Mucosa of descending colon (tissue), 3 donors: ENCODE data around the gene PTGIS. TPM values are rescaled to one million over a fixed set of nuclear protein-coding genes. Genes with fewer than 3 reads are reported as not detected.

Source experiments
- ATAC-seq: fragments of 200-7000 bp; cut with Tn5 transposase; one replicate; pipeline ENCODE4 v1.9.1; 2020; ENCODE audit warnings: mild to moderate bottlenecking, moderate library complexity
- DNase-seq, 3 donors: peaks; one replicate each; pipeline ENCODE4 v3.0.0-alpha.2; 2020
- H3K36me3 ChIP-seq: fragments of 200-600 bp; one replicate; pipeline ENCODE4 v1.8.0; 2021; ENCODE audit warnings: low read depth, mild to moderate bottlenecking
- H3K4me1 ChIP-seq: fragments of 200-600 bp; one replicate; pipeline ENCODE4 v1.8.0; 2021; ENCODE audit warnings: low read depth, mild to moderate bottlenecking
- H3K4me3 ChIP-seq: fragments of 200-600 bp; one replicate; pipeline ENCODE4 v1.8.0; 2021; ENCODE audit warnings: mild to moderate bottlenecking
- H3K9me3 ChIP-seq: fragments of 200-600 bp; one replicate; pipeline ENCODE4 v1.8.0; 2021; ENCODE audit warnings: mild to moderate bottlenecking
- intact Hi-C, 2 donors: fragments of 100-400 bp; cut with DNase I in 1 of 2; cut with micrococcal nuclease in 1 of 2; formaldehyde crosslinking; loops; one replicate each; pipeline versions ENCODE4 v1.11.0 to v1.11.1; 2022; cut with DNase I, micrococcal nuclease
- total RNA-seq, 3 donors: library from RNA; stranded (reverse); fragmentation: NEBNext Ultra II Directional in 2 of 3; extraction: Animal tissue kit (Norgen Biotek cat#: 25700) in 2 of 3; gene quantifications; one replicate each; pipeline versions ENCODE4 v1.2.1 to v1.2.4, GENCODE V29; 2021 to 2023
- TF ChIP-seq, protein P1 (sequence below): fragments of 200-600 bp; IDR thresholded peaks from one replicate; pipeline ENCODE4 v1.8.0; 2022; ENCODE audit warnings: antibody characterized with exemption, mild to moderate bottlenecking
- donor health status: DM: no; HTN: no; CAD: no; lungs with moderate emphysema.
- donor health status: DM: no; HTN: no; CAD: no.
- donor health status: DM: no; HTN: yes; CAD: no.

Gene PTGIS
- total RNA-seq, 3 donors from 2014 or later, result 3.8 to 45.8 (median 12.3) TPM

DNA sequence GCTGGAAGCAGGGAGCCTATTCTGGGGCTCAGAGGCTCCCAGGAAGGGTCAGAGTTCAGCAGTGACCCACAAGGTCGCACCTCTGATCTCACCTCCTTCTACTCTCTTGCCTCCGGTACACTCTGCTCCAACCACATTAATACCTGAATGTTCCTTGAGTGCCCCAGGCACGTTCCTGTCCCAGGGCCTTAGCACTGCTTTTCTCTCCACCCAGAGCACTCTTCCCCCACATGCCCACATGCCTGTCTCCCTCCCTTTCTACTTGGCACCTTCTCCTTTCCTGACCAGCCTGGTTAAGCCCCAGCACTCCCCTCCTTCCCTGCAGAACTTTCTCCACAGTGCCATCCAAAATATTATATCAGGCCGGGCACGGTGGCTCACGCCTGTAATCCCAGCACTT lies 98.9 kb downstream of the PTGIS start:
- Histone ChIP-seq H3K9me3 (no peaks in the 10 kb centered on the region), H3K36me3 (no peaks in the 10 kb centered on the region), H3K4me3 (no peak overlapping the region), H3K4me1 (no peaks in the 10 kb centered on the region)
- intact Hi-C loops, result no loop called here
- no peak for DNase-seq
- no peak for ATAC-seq
- TF ChIP-seq, protein P1, sequence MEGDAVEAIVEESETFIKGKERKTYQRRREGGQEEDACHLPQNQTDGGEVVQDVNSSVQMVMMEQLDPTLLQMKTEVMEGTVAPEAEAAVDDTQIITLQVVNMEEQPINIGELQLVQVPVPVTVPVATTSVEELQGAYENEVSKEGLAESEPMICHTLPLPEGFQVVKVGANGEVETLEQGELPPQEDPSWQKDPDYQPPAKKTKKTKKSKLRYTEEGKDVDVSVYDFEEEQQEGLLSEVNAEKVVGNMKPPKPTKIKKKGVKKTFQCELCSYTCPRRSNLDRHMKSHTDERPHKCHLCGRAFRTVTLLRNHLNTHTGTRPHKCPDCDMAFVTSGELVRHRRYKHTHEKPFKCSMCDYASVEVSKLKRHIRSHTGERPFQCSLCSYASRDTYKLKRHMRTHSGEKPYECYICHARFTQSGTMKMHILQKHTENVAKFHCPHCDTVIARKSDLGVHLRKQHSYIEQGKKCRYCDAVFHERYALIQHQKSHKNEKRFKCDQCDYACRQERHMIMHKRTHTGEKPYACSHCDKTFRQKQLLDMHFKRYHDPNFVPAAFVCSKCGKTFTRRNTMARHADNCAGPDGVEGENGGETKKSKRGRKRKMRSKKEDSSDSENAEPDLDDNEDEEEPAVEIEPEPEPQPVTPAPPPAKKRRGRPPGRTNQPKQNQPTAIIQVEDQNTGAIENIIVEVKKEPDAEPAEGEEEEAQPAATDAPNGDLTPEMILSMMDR, result no peak

DNA sequence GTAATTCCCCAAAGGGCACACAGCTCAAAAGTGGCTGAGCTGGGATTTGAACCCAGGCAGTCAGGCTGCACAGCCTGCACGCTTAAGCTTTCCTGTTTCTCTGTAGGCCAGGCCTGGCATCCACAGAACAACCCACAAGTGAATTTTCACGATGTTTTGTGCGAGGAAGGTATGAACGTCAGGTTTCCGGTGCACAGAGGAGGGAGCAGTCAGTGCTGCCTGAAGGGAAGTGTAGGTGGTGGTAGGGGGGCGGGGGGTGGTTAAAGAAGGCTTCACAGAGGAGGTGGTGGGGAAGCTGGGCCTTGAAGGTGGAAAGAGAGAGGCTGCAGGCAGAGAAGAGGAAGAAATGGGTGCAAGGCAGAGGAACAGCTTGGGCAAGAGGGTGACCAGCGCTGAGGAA lies 99.5 kb downstream of the PTGIS start:
- Histone ChIP-seq H3K4me1 (no peaks in the 10 kb centered on the region), H3K9me3 (no peaks in the 10 kb centered on the region), H3K36me3 (no peaks in the 10 kb centered on the region), H3K4me3 (no peak overlapping the region)
- DNase-seq (no peak), ATAC-seq (no peak)
- intact Hi-C loops, result no loop called here
- TF ChIP-seq, protein P1, result no peak

DNA sequence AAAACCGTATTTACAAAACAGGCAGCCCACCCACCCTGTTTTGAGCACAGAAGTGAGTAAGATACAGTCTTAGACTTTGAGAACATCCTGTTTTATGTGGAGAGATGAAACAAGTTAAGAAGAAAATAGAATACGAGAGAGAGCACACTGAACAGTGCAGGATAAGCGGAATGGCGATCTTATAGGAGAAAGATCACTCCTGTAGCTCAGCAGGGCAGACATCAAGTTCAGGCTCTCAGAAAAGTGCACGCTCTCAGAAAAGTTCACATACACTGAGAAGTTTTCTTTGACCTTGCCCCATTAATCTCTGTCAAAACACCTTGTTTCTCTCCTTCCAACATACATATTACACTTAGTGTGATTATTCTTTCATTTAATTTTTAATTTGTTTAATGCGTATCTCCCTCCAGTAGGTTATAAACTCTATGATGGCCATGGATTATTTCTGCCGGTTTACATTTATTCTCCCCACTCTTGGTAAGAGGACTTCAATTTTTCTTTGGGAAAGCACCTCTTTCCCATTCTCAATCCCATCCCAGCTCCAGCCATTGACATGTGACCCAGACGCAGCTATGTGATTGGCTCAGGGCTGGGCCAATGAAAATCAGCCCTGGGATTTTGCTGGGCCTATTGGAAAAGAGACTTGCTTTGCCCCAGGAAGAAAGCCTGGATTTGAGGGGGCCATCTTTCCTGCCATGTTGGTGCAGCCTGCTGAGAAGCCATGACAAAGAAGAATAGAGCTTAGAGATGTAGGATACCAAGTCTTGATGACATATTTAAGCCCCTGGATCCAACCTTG lies 101.6 kb downstream of the PTGIS start:
- no peaks in the 10 kb centered on the region for H3K4me1 ChIP-seq
- TF ChIP-seq, protein P1, result no peak
- no peak for DNase-seq
- no peaks in the 10 kb centered on the region for H3K9me3 ChIP-seq
- intact Hi-C loops, result no loop called here
- no peak overlapping the region for H3K4me3 ChIP-seq
- no peak for ATAC-seq
- H3K36me3 ChIP-seq, result no peaks in the 10 kb centered on the region

DNA sequence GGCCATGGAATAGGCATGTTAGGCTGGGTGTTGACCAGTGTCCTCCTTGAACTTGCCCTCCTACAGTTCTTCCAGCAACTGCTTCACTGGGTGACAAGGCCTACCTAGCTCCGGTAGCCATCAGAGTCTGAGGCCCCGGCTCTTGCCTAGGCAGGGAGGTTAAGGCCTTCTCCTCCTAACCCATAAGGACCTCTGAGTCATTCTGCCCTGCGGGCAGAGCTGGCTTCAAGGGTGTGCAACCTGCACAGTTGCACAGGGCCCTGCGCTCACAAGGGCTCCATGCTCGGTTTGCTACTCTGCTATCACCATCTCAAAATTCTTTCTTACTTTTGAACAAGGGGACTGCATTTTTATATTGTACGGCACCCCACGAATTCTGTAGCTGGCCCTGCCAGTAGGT lies 103.4 kb downstream of the PTGIS start:
- DNase-seq (no peak), ATAC-seq (no peak)
- TF ChIP-seq, protein P1, result no peak
- no peaks in the 10 kb centered on the region for H3K36me3 ChIP-seq
- H3K4me3 ChIP-seq, result no peak overlapping the region
- intact Hi-C loops, result no loop called here
- no peaks in the 10 kb centered on the region for H3K4me1 ChIP-seq
- H3K9me3 ChIP-seq, result no peaks in the 10 kb centered on the region

DNA sequence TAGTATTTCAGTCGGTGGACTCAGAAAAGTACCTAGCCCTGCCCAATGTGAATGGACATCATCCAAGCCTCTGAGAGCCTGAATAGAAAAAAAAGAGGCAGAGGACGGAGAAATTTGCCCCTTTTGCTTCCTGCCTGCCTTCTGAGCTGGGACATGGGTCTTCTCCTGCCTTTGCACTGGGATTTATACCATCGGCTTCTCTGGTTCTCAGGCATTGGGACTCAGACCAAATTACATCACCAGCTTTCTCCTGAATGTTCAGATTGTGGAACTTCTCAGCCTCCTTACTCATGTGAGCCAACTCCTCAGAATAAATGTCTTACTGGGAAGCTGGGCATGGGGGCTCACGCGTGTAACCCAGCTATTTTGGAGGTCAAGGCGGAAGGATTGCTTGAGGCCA lies 105.3 kb downstream of the PTGIS start:
- TF ChIP-seq, protein P1, result no peak
- intact Hi-C loops, result no loop called here
- ATAC-seq, result no peak
- no peak for DNase-seq
- Histone ChIP-seq H3K4me3 (no peak overlapping the region), H3K9me3 (no peaks in the 10 kb centered on the region), H3K4me1 (no peaks in the 10 kb centered on the region), H3K36me3 (no peaks in the 10 kb centered on the region)
